H1 (cell line): ENCODE data around the gene KCTD15. TPM values are rescaled to one million over a fixed set of nuclear protein-coding genes. Genes with fewer than 3 reads are reported as not detected.

Source experiments
- EP300 ChIP-seq, 2 experiments: IDR thresholded peaks; 1 replicate in 1 of 2; 2 replicates in 1 of 2; pipeline ENCODE4 v1.6.1; 2011 to 2012; ENCODE audit warnings: low read depth in 2 of 2, low read length in 2 of 2, mild to moderate bottlenecking in 2 of 2, borderline replicate concordance in 1 of 2, inconsistent platforms in 1 of 2, moderate library complexity in 1 of 2
- NANOG ChIP-seq: IDR thresholded peaks from 2 replicates; pipeline ENCODE4 v1.6.1; 2011; ENCODE audit warnings: low read length, low read depth, mild to moderate bottlenecking, inconsistent platforms; ENCODE audit not compliant: insufficient read depth, poor library complexity, severe bottlenecking
- ZNF274 ChIP-seq: IDR thresholded peaks from 2 replicates; pipeline ENCODE4 v1.7.0; 2012; ENCODE audit warnings: low read length, borderline replicate concordance; ENCODE audit errors: extremely low read depth
- polyA plus RNA-seq, 7 experiments: library from polyadenylated mRNA; depleted of rRNA in 3 of 7; stranded (reverse) in 5 of 7; unstranded in 2 of 7; fragments of >200 nt in 5 of 7; fragments of 200-250 nt in 2 of 7; gene quantifications; 1 replicate in 5 of 7; 2 replicates in 1 of 7; 4 replicates in 1 of 7; pipeline versions ENCODE4 v1.2.1 to v1.2.3, GENCODE V29; 2011 to 2013; ENCODE audit warnings: missing spikeins in 2 of 7, mixed read lengths in 2 of 7
- total RNA-seq: library from RNA; stranded (reverse); fragmentation: NEBNext Ultra II Directional; extraction: Animal tissue kit (Norgen Biotek cat#: 25700); gene quantifications from 2 replicates; pipeline ENCODE4 v1.2.1, GENCODE V29; 2021

Gene KCTD15
- total and polyA plus RNA-seq, 2 of the 8 experiments (the other 6 are each of a cell fraction or from before 2014, with no cell fraction given) = 25.1 to 27.0 TPM

GRCh38 chr19:33752018-33752800, 44.5 kb upstream of the KCTD15 start (continued):
- TF ChIP-seq ZNF274 = no peak
- TF ChIP-seq EP300 (IDR thresholded peaks at IDR 0.05; ENCODE audit: borderline replicate concordance in 1 of 2, low read depth in 2 of 2, low read length in 2 of 2) = no peak
- no peak for TF ChIP-seq NANOG
